Spleen (tissue), 11 donors: ENCODE measurements around the gene CAMTA1. TPM values are rescaled to one million over a fixed set of nuclear protein-coding genes. Genes with fewer than 3 reads are reported as not detected.

ENCODE experiments used
- DNase-seq: peaks from one replicate; pipeline ENCODE4 v3.0.0-alpha.2; 2020
- H3K27ac ChIP-seq, 8 donors: fragments of 200-600 bp; sonication (generic) in 7 of 8; 1 replicate in 4 of 8; 2 replicates in 4 of 8; pipeline versions ENCODE4 v1.5.0 to v1.8.0; 2016 to 2021; ENCODE audit warnings: inconsistent platforms in 4 of 8, mild to moderate bottlenecking in 4 of 8, moderate library complexity in 1 of 8
- H3K27me3 ChIP-seq, 7 donors: fragments of 200-600 bp; sonication (generic) in 6 of 7; replicated peaks in 1 of 7; 1 replicate in 4 of 7; 2 replicates in 3 of 7; pipeline versions ENCODE4 v1.5.0 to v1.8.0; 2016 to 2021; ENCODE audit warnings: inconsistent platforms in 3 of 7, mild to moderate bottlenecking in 1 of 7
- H3K36me3 ChIP-seq, 6 donors: fragments of 200-600 bp; sonication (generic) in 5 of 6; 1 replicate in 4 of 6; 2 replicates in 2 of 6; pipeline versions ENCODE4 v1.5.0 to v1.8.0; 2016 to 2021; ENCODE audit warnings: inconsistent platforms in 2 of 6
- H3K4me1 ChIP-seq, 6 donors: fragments of 200-600 bp; sonication (generic) in 5 of 6; 1 replicate in 3 of 6; 2 replicates in 3 of 6; pipeline versions ENCODE4 v1.5.0 to v1.8.0; 2016 to 2021; ENCODE audit warnings: inconsistent platforms in 3 of 6
- H3K4me3 ChIP-seq, 8 donors: fragments of 200-600 bp; sonication (generic) in 7 of 8; 1 replicate in 4 of 8; 2 replicates in 4 of 8; pipeline versions ENCODE4 v1.5.0 to v1.8.0; 2016 to 2021; ENCODE audit warnings: inconsistent platforms in 4 of 8, mild to moderate bottlenecking in 4 of 8, moderate library complexity in 2 of 8
- H3K9me3 ChIP-seq, 8 donors: fragments of 200-600 bp; sonication (generic) in 7 of 8; 1 replicate in 4 of 8; 2 replicates in 4 of 8; pipeline versions ENCODE4 v1.5.0 to v1.8.0; 2016 to 2021; ENCODE audit warnings: inconsistent platforms in 4 of 8
- CTCF ChIP-seq, 11 experiments: fragments of 200-600 bp in 7 of 11; fragments of 450-650 bp in 4 of 11; sonication (generic) in 4 of 11; IDR thresholded peaks in 8 of 11; conservative IDR thresholded peaks in 3 of 11; 1 replicate in 7 of 11; 2 replicates in 4 of 11; pipeline versions ENCODE4 v1.4.0 to v1.8.0; 2016 to 2021; ENCODE audit warnings: antibody characterized with exemption in 11 of 11, inconsistent platforms in 4 of 11, mild to moderate bottlenecking in 1 of 11
- POLR2A ChIP-seq, 3 donors: fragments of 450-650 bp; IDR thresholded peaks; one replicate each; pipeline ENCODE4 v1.5.1; 2017; ENCODE audit warnings: antibody characterized with exemption in 3 of 3, mild to moderate bottlenecking in 1 of 3
- POLR2AphosphoS5 ChIP-seq, 3 donors: sonication (generic); formaldehyde crosslinking; IDR thresholded peaks; one replicate each; pipeline ENCODE4 v1.5.1; 2017; ENCODE audit warnings: antibody characterized with exemption in 3 of 3
- WGBS, 5 donors: extraction: QIAGEN DNeasy Blood & Tissue Kit in 3 of 5; methylation state at CpG; one replicate each; pipeline versions ENCODE4 v1.1.5 to v1.1.7; 2013 to 2018; 5-methylcytosine and 5-hydroxymethylcytosine counted together
- intact Hi-C: fragments of 100-400 bp; cut with DNase I; formaldehyde crosslinking; loops from one replicate; pipeline ENCODE4 v1.15.0; 2023; ENCODE audit warnings: low total_unique reads
- polyA plus RNA-seq, 3 donors: library from polyadenylated mRNA; stranded (reverse); fragments of 200-250 nt; gene quantifications; one replicate each; pipeline ENCODE4 v1.2.1, GENCODE V29; 2013
- total RNA-seq, 7 donors: library from RNA; depleted of rRNA in 3 of 7; stranded (reverse); fragments of >200 nt in 3 of 7; fragmentation: NEBNext Ultra II Directional in 4 of 7; extraction: Animal tissue kit (Norgen Biotek cat#: 25700) in 4 of 7; gene quantifications; one replicate each; pipeline versions ENCODE4 v1.1.0 to v1.2.1, GENCODE V29; 2016 to 2021
- donor health status: healthy with polysubstance abuse.
- donor health status: DM: no; HTN: no; CAD: no; lungs with moderate emphysema.
- donor health status: DM: no; HTN: no; CAD: no.
- donor health status: Bipolar disorder and iron deficiency.
- donor health status: healthy.
- donor health status: DM: no; HTN: no; CAD: no.
- donor health status: DM: yes; HTN: yes; CAD: no.

Gene CAMTA1
- total and polyA plus RNA-seq, 10 donors: 53.0 to 106 (median 77.3) TPM

- Histone ChIP-seq H3K4me1 (peaks cover 6 to 50% (median 32%) of the 10 kb centered on the region in 6 donors), H3K27ac (no peak overlapping the region), H3K27me3 (no peaks in the 10 kb centered on the region), H3K36me3 (peaks cover 0 to 18% (median 0%) of the 10 kb centered on the region in 6 donors), H3K4me3 (no peak overlapping the region), H3K9me3 (no peaks in the 10 kb centered on the region)
- DNase-seq: no peak
- intact Hi-C loops: no loop called here
- WGBS, 5 donors: 49 to 58% (median 56%) methylated on average over 5 of the region's 5 CpGs
- TF ChIP-seq POLR2AphosphoS5 (IDR thresholded peaks at IDR 0.05): no peak
- TF ChIP-seq POLR2A (IDR thresholded peaks at IDR 0.05): no peak
- no peak for TF ChIP-seq CTCF (IDR thresholded peaks at IDR 0.05 in 8 of 11, conservative IDR thresholded peaks at IDR 0.05 in 3 of 11)
These were observed 963.9 kb downstream of the CAMTA1 start for GRCh38 chr1:7749126-7749525.

DNA sequence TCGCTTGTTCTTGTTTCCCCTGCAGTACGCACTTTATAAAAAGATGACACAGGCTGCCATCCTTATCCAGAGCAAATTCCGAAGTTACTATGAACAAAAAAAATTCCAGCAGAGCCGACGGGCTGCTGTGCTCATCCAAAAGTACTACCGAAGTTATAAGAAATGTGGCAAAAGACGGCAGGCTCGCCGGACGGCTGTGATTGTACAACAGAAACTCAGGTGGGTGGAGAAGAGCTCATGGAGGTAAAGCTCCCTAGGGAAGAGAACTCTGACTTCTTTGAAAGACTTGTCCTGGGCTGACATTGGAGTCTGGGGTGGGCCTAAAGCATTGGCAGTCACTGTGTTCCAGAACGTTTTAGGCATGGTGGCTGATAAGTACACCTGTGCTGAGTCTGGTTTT lies 965.9 kb downstream of the CAMTA1 start:
- Histone ChIP-seq H3K4me3 (no peak overlapping the region), H3K9me3 (no peaks in the 10 kb centered on the region), H3K4me1 (peaks cover 6 to 47% (median 31%) of the 10 kb centered on the region in 6 donors), H3K27me3 (no peaks in the 10 kb centered on the region), H3K36me3 (peaks cover 0 to 12% (median 0%) of the 10 kb centered on the region in 6 donors), H3K27ac (no peak overlapping the region)
- TF ChIP-seq POLR2AphosphoS5 (IDR thresholded peaks at IDR 0.05): no peak
- TF ChIP-seq POLR2A (IDR thresholded peaks at IDR 0.05): no peak
- TF ChIP-seq CTCF (IDR thresholded peaks at IDR 0.05 in 8 of 11, conservative IDR thresholded peaks at IDR 0.05 in 3 of 11): no peak
- 85 to 94% (median 88%) methylated on average over 11 of the region's 11 CpGs for WGBS, 5 donors
- intact Hi-C loops: no loop called here
- DNase-seq: no peak

GRCh38 chr1:7752512-7753417 lies 967.5 kb downstream of the CAMTA1 start:
- no peak for TF ChIP-seq POLR2A (IDR thresholded peaks at IDR 0.05)
- peak; percentile 42 to 86 (median 74) for TF ChIP-seq CTCF (IDR thresholded peaks at IDR 0.05 in 8 of 11, conservative IDR thresholded peaks at IDR 0.05 in 3 of 11)

GRCh38 chr1:7753641-7754040 lies 968.4 kb downstream of the CAMTA1 start:
- Histone ChIP-seq H3K27ac (no peak overlapping the region), H3K4me3 (no peak overlapping the region), H3K36me3 (peaks cover 0 to 10% (median 0%) of the 10 kb centered on the region in 6 donors), H3K4me1 (peaks cover 6 to 46% (median 29%) of the 10 kb centered on the region in 6 donors), H3K27me3 (no peaks in the 10 kb centered on the region), H3K9me3 (no peaks in the 10 kb centered on the region)
- intact Hi-C loops: loop anchor here (2.0 kb wide), 1 partner anchor 87 kb away; no protein-coding TSS in a partner anchor
- 31 to 44% (median 37%) methylated on average over 3 of the region's 3 CpGs for WGBS, 5 donors
- DNase-seq: no peak
- no peak for TF ChIP-seq POLR2AphosphoS5 (IDR thresholded peaks at IDR 0.05)
- no peak for TF ChIP-seq CTCF (IDR thresholded peaks at IDR 0.05 in 8 of 11, conservative IDR thresholded peaks at IDR 0.05 in 3 of 11)
- TF ChIP-seq POLR2A (IDR thresholded peaks at IDR 0.05): no peak

More at GRCh38 chr1:7752512-7753417, 967.5 kb downstream of the CAMTA1 start:
- Histone ChIP-seq H3K27me3 (no peaks in the 10 kb centered on the region), H3K4me1 (peaks cover 6 to 47% (median 29%) of the 10 kb centered on the region in 6 donors), H3K4me3 (peak overlapping the region in 2 of 8 donors; percentile 4 to 48), H3K36me3 (peaks cover 0 to 10% (median 0%) of the 10 kb centered on the region in 6 donors), H3K9me3 (no peaks in the 10 kb centered on the region), H3K27ac (peak overlapping the region in 2 of 8 donors; percentile 9 to 19)
- 29 to 37% (median 35%) methylated on average over 18 of the region's 18 CpGs for WGBS, 5 donors
- DNase-seq: no peak
- intact Hi-C loops: loop anchor here (2.0 kb wide), 1 partner anchor 86 kb away; no protein-coding TSS in a partner anchor
